Activated effector memory CD4-positive, alpha-beta T cell treated with anti-CD3 and anti-CD28 coated beads, Interleukin-2, amount 50 U/mL, for 16 hours (primary cell): ENCODE measurements around the gene FAXDC2.
"Not testable (repeated sequence)": the region's sequence is repeated elsewhere in the genome, so short reads cannot be mapped to it uniquely, and the experiment has no call there.

Experiments used
- DNase-seq: peaks from one replicate; pipeline ENCODE4 v3.0.0-alpha.2; 2020

The FAXDC2 gene

GRCh38 chr5:154829589-154830218 lies 20.7 kb downstream of the FAXDC2 start:
- DNase-seq, result peak; percentile 65

- no peak for DNase-seq
Observed at GRCh38 chr5:154829181-154829588, 21.2 kb downstream of the FAXDC2 start.

- no peak for DNase-seq
Observed at GRCh38 chr5:154824070-154824469, 26.3 kb downstream of the FAXDC2 start.

GRCh38 chr5:154823605-154824004 lies 26.8 kb downstream of the FAXDC2 start:
- DNase-seq, result no peak

GRCh38 chr5:154822896-154823295 lies 27.5 kb downstream of the FAXDC2 start:
- not testable (repeated sequence) for DNase-seq

GRCh38 chr5:154820383-154820782 lies 30.0 kb downstream of the FAXDC2 start:
- DNase-seq, result no peak

GRCh38 chr5:154819546-154819945 lies 30.9 kb downstream of the FAXDC2 start:
- no peak for DNase-seq

GRCh38 chr5:154818471-154819116 lies 31.8 kb downstream of the FAXDC2 start:
- DNase-seq, result no peak

- no peak for DNase-seq
Observed at GRCh38 chr5:154817815-154818214, 32.6 kb downstream of the FAXDC2 start.

- DNase-seq, result no peak
Observed at GRCh38 chr5:154816891-154817492, 33.4 kb downstream of the FAXDC2 start.

GRCh38 chr5:154815684-154816247 lies 34.6 kb downstream of the FAXDC2 start:
- DNase-seq, result no peak

GRCh38 chr5:154815025-154815424 lies 35.4 kb downstream of the FAXDC2 start:
- DNase-seq, result no peak

GRCh38 chr5:154813736-154814135 lies 36.7 kb downstream of the FAXDC2 start:
- DNase-seq, result no peak

- DNase-seq, result no peak
Observed at GRCh38 chr5:154813158-154813557, 37.2 kb downstream of the FAXDC2 start.

GRCh38 chr5:154811653-154812465 lies 38.5 kb downstream of the FAXDC2 start:
- DNase-seq, result peak; percentile 83

GRCh38 chr5:154811239-154811638 lies 39.2 kb downstream of the FAXDC2 start:
- no peak for DNase-seq

- no peak for DNase-seq
Observed at GRCh38 chr5:154806176-154806575, 44.2 kb downstream of the FAXDC2 start.

GRCh38 chr5:154802050-154802449 lies 48.4 kb downstream of the FAXDC2 start:
- no peak for DNase-seq

GRCh38 chr5:154801083-154801482 lies 49.3 kb downstream of the FAXDC2 start:
- no peak for DNase-seq

GRCh38 chr5:154800582-154800981 lies 49.8 kb downstream of the FAXDC2 start:
- DNase-seq, result no peak

GRCh38 chr5:154797762-154798161 lies 52.6 kb downstream of the FAXDC2 start:
- DNase-seq, result no peak

GRCh38 chr5:154795235-154795596 lies 55.2 kb downstream of the FAXDC2 start:
- no peak for DNase-seq

- no peak for DNase-seq
Observed at GRCh38 chr5:154794525-154795234, 55.7 kb downstream of the FAXDC2 start.
